Neuron (in vitro differentiated cells): ENCODE data around the gene PADI3.

Experiments used
- H2AFZ ChIP-seq: one replicate; pipeline ENCODE4 v1.6.1; 2013; ENCODE audit warnings: low read depth, mild to moderate bottlenecking, inconsistent platforms, low read length, moderate library complexity
- H3K27me3 ChIP-seq: one replicate; pipeline ENCODE4 v1.6.1; 2013; ENCODE audit warnings: low read length; ENCODE audit not compliant: insufficient read depth
- H3K36me3 ChIP-seq: one replicate; pipeline ENCODE4 v1.6.1; 2013; ENCODE audit warnings: low read length; ENCODE audit not compliant: insufficient read depth
- H3K4me1 ChIP-seq: one replicate; pipeline ENCODE4 v1.6.1; 2013; ENCODE audit warnings: low read length; ENCODE audit not compliant: insufficient read depth
- H3K4me3 ChIP-seq: 2 replicates; pipeline ENCODE4 v1.5.1; 2013; ENCODE audit warnings: mild to moderate bottlenecking, low read length, moderate library complexity
- H3K9me3 ChIP-seq: one replicate; pipeline ENCODE4 v1.6.1; 2013; ENCODE audit warnings: low read length

Gene PADI3, protein sequence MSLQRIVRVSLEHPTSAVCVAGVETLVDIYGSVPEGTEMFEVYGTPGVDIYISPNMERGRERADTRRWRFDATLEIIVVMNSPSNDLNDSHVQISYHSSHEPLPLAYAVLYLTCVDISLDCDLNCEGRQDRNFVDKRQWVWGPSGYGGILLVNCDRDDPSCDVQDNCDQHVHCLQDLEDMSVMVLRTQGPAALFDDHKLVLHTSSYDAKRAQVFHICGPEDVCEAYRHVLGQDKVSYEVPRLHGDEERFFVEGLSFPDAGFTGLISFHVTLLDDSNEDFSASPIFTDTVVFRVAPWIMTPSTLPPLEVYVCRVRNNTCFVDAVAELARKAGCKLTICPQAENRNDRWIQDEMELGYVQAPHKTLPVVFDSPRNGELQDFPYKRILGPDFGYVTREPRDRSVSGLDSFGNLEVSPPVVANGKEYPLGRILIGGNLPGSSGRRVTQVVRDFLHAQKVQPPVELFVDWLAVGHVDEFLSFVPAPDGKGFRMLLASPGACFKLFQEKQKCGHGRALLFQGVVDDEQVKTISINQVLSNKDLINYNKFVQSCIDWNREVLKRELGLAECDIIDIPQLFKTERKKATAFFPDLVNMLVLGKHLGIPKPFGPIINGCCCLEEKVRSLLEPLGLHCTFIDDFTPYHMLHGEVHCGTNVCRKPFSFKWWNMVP

DNA sequence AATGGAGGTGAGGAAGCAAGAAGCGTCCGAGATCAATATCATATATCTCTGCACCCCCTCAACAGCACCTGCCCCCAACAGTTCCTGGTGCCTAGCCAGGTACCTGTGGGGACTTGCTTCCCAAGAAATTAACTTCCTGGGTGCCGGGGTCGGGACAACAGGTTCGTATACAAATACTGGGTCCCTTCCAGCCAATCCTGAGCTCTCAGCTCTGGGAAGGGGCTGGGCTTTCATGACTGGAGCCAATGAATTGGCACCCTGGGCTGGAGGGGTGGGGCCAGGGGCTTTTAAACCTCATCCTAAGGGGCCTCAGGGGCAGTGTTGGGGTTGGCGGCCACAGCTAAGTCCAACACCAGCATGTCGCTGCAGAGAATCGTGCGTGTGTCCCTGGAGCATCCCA lies at the start of gene PADI3:
TSS of gene PADI3 (plus strand) at position 318 of the 400 bp plus-strand sequence. CDS start at position 358, 40 bp downstream.
- Histone ChIP-seq H3K4me3 (no peak within 1 kb of the TSS), H3K36me3 (no peaks in the 10 kb centered on the region), H3K9me3 (no peaks in the 10 kb centered on the region), H3K27me3 (peaks cover 27% of the 10 kb centered on the region), H2AFZ (no peak within 1 kb of the TSS), H3K4me1 (peaks cover 6% of the 10 kb centered on the region)

DNA sequence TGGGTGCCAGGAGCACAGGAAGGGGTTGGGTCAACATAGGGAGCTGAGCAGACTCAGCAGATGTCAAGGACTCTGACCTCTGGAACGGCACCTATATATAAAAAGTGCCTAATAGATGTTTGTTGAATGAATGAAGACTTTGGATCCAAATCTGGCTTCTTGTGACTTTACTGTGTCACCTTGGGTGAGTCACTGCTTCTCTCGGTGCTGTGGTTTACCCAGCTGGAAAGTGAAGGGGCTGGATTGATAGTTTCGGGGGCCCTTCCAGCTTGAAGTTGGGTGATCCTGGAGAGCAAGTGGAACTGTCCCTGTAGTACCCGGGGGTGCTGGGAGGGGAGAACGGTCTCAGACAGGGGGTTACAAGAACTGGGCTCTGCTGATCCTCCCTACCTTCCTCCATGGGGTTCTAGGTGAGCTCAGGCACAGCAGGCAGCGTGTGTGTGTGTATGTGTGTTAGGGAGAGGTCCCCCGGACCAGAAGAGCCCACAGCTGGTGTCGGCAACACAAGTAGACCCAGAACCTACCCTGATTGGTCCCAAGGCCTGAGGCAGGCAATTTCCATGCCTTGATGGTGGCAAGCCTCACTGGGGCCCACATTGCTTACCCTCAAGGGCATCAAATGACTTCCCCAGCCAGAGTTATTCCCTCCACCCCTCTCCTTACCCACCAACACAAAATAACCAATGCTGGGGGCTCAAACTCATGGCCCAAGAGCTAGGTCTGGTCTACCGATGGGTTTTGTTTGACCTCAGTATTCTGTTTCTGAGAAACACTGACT lies 49.4 kb upstream of the PADI3 start:
- no peak overlapping the region for H2AFZ ChIP-seq
- H3K27me3 ChIP-seq = no peaks in the 10 kb centered on the region
- no peak overlapping the region for H3K4me3 ChIP-seq
- peaks cover 13% of the 10 kb centered on the region for H3K4me1 ChIP-seq
- H3K36me3 ChIP-seq = no peaks in the 10 kb centered on the region
- no peaks in the 10 kb centered on the region for H3K9me3 ChIP-seq

DNA sequence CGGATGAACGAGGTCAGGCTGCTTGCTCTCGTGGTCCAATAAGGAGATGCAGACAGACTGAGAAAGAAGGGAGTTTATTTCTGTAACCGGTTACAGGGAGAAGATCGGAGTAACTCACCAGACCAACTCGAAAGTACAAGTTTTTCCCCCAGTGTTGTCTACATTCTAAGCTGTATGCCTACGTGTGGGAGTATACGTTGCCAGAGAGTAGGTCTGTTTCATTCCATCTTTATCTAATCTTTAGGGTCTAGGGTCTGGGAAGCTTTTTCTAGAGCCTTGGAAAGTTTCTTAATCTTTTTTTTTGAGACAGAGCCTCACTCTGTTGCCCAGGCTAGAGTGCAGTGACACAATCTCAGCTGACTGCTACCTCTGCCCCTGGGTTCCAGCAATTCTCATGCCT lies 48.7 kb upstream of the PADI3 start:
- no peaks in the 10 kb centered on the region for H3K36me3 ChIP-seq
- peaks cover 9% of the 10 kb centered on the region for H3K4me1 ChIP-seq
- H3K27me3 ChIP-seq = no peaks in the 10 kb centered on the region
- H3K4me3 ChIP-seq = no peak overlapping the region
- H3K9me3 ChIP-seq = no peaks in the 10 kb centered on the region
- H2AFZ ChIP-seq = no peak overlapping the region

DNA sequence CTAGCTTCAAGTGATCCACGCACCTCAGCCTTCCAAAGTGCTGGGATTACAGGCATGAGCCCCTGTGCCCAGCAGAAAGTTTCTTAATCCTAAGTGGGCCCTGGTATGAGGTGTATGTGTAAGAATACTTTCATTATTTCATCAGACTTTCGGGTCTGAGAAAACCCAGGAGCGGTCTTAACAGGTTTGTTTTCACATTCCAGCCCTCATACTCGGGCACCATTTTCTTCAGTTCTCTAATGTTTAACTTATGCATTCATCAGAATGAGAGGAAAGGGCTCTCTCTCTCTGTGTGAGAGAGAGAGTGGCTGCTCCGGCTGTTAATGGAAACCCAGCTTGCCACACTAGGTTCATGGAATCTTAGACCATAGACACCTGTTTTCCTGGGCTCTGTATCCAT lies 48.1 kb upstream of the PADI3 start:
- H3K4me3 ChIP-seq = no peak overlapping the region
- no peaks in the 10 kb centered on the region for H3K36me3 ChIP-seq
- H2AFZ ChIP-seq = no peak overlapping the region
- no peaks in the 10 kb centered on the region for H3K9me3 ChIP-seq
- H3K4me1 ChIP-seq = peaks cover 9% of the 10 kb centered on the region
- H3K27me3 ChIP-seq = no peaks in the 10 kb centered on the region

DNA sequence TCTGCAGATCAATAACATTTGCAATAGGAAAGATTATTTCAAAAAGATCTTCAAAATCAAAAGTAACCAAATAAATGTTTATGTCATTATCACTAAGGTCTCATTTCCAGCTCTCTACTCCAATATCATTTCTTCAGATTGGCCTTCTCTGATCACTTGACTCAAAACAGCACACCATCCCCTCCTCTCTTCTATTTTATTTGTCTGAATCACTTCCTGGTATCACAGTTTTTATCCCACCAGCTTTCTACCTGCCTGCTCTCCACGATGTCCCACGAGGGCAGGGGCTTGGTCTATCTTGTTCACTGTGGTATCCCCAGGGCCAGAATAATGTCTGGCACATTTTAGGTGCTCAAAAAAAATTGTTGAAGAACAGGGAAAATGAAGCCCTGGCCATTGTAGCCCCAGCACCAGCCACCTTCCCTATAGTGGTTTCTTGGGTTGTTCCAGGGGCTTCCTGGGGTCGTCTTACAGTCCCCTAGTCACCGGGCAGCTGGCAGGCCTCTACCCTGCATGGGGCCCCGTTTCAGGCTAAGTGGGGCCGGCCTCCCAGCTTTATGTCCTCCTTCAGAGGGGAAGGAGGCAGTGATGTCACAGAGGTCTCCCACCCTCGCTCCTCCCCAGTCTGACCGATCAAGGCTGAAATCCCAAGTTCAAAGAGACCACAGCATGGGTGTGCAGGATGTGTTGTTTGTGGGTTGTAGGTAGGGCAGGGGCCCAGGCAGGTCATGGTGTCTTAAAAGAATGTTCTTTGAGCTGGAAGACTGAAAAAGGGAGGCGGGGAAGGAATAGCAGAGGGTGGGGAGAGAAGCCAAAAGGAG lies 47.5 kb upstream of the PADI3 start:
- no peak overlapping the region for H3K4me3 ChIP-seq
- no peaks in the 10 kb centered on the region for H3K36me3 ChIP-seq
- H2AFZ ChIP-seq = no peak overlapping the region
- H3K4me1 ChIP-seq = peaks cover 12% of the 10 kb centered on the region
- H3K27me3 ChIP-seq = no peaks in the 10 kb centered on the region
- H3K9me3 ChIP-seq = no peaks in the 10 kb centered on the region

DNA sequence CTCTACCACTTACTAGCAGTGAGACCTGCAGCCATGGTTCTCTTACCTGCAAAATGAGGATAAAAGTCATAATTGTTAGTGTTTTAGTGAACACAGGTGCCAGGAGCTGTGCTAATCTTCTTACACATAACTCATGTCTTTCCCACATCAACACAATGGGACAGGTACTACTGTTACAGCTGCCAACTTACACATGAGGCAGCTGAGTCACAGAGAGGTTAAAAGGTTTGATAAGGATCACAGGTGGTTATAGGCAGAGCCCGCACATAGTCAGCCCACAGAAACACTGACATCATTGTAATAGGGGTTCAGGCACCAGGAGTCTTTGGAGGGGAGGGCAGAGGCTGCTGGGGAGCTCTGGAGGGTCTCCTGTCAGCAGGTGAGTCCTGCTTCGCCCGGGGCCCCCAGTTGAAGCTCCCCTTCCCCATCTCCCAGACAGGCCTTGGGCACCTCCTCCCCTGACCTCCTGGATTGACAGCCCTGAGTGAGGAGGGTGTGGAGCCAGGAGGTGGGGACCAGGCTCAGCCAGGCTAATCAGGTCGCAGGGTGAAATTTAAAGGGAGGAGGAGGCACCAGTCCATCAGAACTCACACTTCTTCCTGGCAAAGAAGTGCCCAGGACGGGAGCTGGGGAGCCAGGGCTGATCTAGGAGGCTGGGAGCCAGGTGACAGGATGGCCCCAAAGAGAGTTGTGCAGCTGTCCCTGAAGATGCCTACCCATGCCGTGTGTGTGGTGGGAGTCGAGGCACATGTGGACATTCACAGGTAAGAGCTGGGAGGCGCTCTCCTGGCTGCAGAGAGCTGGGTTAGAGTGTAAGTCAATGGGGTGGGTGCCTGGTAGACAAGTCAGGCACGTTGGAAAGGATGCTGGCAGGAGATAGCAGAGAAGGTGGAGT lies 44.1 kb upstream of the PADI3 start, which contains the start of gene PADI1:
TSS of gene PADI1 (plus strand) at position 583 of the 895 bp plus-strand sequence. CDS start at position 673, 90 bp downstream.
- no peaks in the 10 kb centered on the region for H3K9me3 ChIP-seq
- H3K4me3 ChIP-seq = no peak within 1 kb of the TSS
- no peak within 1 kb of the TSS for H2AFZ ChIP-seq
- no peaks in the 10 kb centered on the region for H3K27me3 ChIP-seq
- H3K36me3 ChIP-seq = no peaks in the 10 kb centered on the region
- peaks cover 22% of the 10 kb centered on the region for H3K4me1 ChIP-seq

DNA sequence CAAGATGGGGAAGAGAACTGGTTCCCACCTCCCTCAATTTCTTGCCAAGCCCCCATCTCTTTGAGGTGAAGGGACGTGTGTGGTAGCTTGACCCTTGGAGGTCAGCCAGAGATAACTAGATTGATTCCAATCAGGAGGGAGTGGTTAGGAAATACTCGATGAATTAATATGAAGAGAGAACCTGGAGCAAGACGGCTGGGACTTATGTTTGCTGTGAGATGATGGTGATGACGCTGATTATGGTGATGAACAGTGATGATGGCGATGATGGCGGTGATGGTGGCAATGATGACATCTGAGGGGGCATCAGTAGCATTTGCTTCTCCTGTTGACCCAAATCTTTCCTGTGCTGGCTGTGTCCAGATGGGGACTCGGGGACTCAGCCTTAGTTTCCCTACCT lies 43.2 kb upstream of the PADI3 start:
- Histone ChIP-seq H3K9me3 (no peaks in the 10 kb centered on the region), H3K4me1 (peaks cover 22% of the 10 kb centered on the region), H3K27me3 (no peaks in the 10 kb centered on the region), H3K36me3 (no peaks in the 10 kb centered on the region), H3K4me3 (no peak overlapping the region), H2AFZ (no peak overlapping the region)

DNA sequence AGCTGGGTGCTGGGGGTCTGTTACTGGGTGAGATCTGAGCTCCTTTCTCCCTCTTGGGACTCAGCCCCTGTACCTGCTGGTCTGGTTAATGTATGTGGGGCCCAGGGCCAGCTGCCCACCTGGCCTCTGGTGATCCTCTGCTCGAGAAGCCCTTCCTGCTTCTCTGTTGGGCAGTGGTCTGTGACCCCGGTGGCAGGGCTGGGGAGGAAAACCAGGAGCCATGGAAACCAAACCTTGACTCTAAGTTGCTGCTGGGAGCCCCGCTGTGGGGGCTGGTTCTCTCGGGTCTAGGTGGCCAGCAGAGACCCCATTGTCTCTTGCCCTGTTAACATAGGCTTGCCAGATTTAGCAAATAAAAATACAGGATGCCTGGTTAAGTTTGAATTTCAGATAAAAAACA lies 42.7 kb upstream of the PADI3 start:
- Histone ChIP-seq H3K4me1 (peaks cover 22% of the 10 kb centered on the region), H3K9me3 (no peaks in the 10 kb centered on the region), H3K4me3 (no peak overlapping the region), H2AFZ (no peak overlapping the region), H3K36me3 (no peaks in the 10 kb centered on the region), H3K27me3 (no peaks in the 10 kb centered on the region)

DNA sequence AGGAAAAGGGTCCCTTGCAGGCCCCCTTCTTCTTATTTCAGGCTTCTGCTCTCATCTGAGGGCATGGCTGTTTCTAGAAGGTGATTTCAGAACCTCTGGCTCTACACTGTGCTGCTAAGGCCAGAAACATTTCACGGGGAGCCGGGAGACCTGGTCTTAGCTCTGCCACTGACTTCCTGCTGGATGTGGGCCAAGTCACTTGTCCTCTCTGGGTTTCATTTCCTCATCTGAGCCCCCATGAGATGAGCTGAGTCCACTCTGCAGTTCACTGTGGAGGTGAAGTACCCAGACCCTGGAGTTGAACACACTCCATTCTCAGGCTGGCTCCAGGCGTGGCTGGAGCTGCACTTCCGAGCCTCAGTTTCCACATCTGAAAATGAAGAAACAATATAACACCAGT lies 41.9 kb upstream of the PADI3 start:
- H3K4me3 ChIP-seq = no peak overlapping the region
- H3K36me3 ChIP-seq = no peaks in the 10 kb centered on the region
- H2AFZ ChIP-seq = no peak overlapping the region
- no peaks in the 10 kb centered on the region for H3K9me3 ChIP-seq
- H3K27me3 ChIP-seq = no peaks in the 10 kb centered on the region
- H3K4me1 ChIP-seq = peaks cover 15% of the 10 kb centered on the region

DNA sequence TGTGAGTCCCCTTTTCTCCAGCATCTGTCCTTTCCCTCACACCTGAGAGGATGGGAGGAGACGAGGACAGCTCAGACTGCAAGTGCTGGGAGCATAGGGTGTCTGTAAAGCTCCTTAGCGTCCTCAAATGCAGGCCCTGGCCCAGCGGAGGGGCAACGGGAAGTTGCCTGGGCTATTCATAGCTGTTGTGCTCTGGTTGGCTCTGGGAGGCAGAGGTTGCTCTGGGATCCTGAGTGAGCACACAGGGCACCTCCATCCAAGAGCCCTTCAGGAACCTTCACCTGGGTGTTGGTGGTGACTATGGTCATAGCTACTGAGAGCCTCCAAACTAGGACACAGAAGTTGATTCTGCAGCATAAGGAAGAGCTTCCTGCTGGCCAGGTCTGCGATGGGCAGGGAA lies 41.4 kb upstream of the PADI3 start:
- H3K9me3 ChIP-seq = no peaks in the 10 kb centered on the region
- H3K4me1 ChIP-seq = peaks cover 19% of the 10 kb centered on the region
- no peaks in the 10 kb centered on the region for H3K27me3 ChIP-seq

DNA sequence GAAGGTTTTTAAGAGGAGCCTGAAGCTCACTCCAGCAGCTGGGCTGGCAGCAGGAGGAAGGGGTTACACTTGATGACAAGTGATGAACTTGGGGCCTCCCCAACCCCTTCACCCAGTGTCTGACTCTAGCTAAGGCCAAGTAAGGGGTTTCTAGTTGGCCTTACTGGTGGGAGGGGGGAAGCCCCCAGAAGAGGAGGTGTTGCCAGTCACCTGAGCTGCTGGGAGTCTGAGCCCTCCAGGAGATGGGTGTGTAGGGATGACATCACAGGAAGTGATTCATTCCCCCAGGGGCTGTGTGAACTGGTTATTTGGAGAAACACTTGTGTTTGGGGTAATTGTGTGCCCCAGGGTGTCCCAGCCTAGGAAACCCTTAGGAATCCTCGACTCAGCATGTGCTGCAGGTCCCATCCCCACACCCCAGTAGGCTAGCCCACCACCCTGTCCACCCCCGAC lies 40.9 kb upstream of the PADI3 start:
- Histone ChIP-seq H3K4me3 (no peak overlapping the region), H3K36me3 (no peaks in the 10 kb centered on the region), H3K4me1 (peaks cover 24% of the 10 kb centered on the region), H2AFZ (no peak overlapping the region), H3K9me3 (no peaks in the 10 kb centered on the region), H3K27me3 (no peaks in the 10 kb centered on the region)

More for the DNA sequence above, 41.4 kb upstream of the PADI3 start:
- no peaks in the 10 kb centered on the region for H3K36me3 ChIP-seq
- no peak overlapping the region for H2AFZ ChIP-seq
- H3K4me3 ChIP-seq = no peak overlapping the region

DNA sequence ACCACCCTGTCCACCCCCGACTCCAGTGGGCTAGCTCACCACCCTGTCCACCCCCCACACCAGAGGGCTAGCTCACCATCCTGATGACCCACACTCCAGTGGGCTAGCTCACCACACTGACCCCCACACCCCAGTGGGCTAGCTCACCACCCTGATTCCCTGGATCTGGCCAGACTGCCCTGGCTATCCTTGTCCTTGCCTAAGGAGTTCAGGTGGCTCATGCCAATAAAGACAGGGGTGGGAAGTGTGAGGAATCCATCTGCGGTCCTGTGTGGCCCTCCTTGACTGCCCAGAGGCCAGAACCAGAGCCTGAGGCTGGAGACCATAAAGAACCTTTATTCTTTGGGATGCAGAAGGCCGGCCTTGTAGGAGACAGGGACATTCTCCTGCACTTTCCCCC lies 40.4 kb upstream of the PADI3 start:
- peaks cover 26% of the 10 kb centered on the region for H3K4me1 ChIP-seq
- H3K4me3 ChIP-seq = no peak overlapping the region

More for the DNA sequence above, 40.4 kb upstream of the PADI3 start:
- no peaks in the 10 kb centered on the region for H3K36me3 ChIP-seq
- no peak overlapping the region for H2AFZ ChIP-seq
- peaks cover 2% of the 10 kb centered on the region for H3K27me3 ChIP-seq
- H3K9me3 ChIP-seq = no peaks in the 10 kb centered on the region
